IMR-90 (cell line): ENCODE measurements around the gene HCFC1. TPM values are rescaled to one million over a fixed set of nuclear protein-coding genes. Genes with fewer than 3 reads are reported as not detected.

Experiments
- ATAC-seq: fragments of 200-7000 bp; cut with Tn5 transposase; 2 replicates; pipeline ENCODE4 v1.9.1; 2020; ENCODE audit warnings: low read depth, mild to moderate bottlenecking, moderate library complexity
- BruUV-seq: library from RNA; stranded (reverse); fragments of 400-500 nt; replicated peaks from 2 replicates; lab custom pipeline; 2021; lab: Mats Ljungman, UMichigan
- CTCF ChIA-PET: fragments of 300-600 bp; formaldehyde crosslinking; extraction: SDS; loops from one replicate; lab custom pipeline; 2021; ENCODE audit warnings: antibody characterized with exemption; lab: Yijun Ruan, JAX
- POLR2A ChIA-PET: fragments of 300-600 bp; sonication (Branson Sonifier 250); formaldehyde crosslinking; loops from one replicate; lab custom pipeline; 2022; ENCODE audit warnings: antibody characterized with exemption; ENCODE audit not compliant: unreplicated experiment; lab: Charles Lee
- DNase-seq: peaks from one replicate; pipeline ENCODE4 v3.0.0; 2013
- H2AFZ ChIP-seq: replicated peaks from 2 replicates; pipeline ENCODE3; 2013; ENCODE audit warnings: low read length, mild to moderate bottlenecking; ENCODE audit not compliant: poor library complexity
- H2AK5ac ChIP-seq: 2 replicates; pipeline ENCODE4 v1.6.1; 2013; ENCODE audit warnings: low read depth, low read length, inconsistent platforms
- H2AK9ac ChIP-seq: replicated peaks from 2 replicates; pipeline ENCODE3; 2013; ENCODE audit warnings: mild to moderate bottlenecking, low read depth, low read length, moderate library complexity; ENCODE audit not compliant: poor library complexity
- H2BK120ac ChIP-seq: 2 replicates; pipeline ENCODE4 v1.6.1; 2013; ENCODE audit warnings: low read depth, low read length, inconsistent platforms
- H2BK15ac ChIP-seq: 3 replicates; pipeline ENCODE4 v1.6.1; 2013; ENCODE audit warnings: low read depth, low read length, inconsistent platforms
- H2BK20ac ChIP-seq: 2 replicates; pipeline ENCODE4 v1.6.1; 2013; ENCODE audit warnings: low read depth, mild to moderate bottlenecking, inconsistent platforms, low read length, moderate library complexity
- H2BK5ac ChIP-seq: 2 replicates; pipeline ENCODE4 v1.6.1; 2013; ENCODE audit warnings: mild to moderate bottlenecking, low read depth, low read length, inconsistent platforms; ENCODE audit not compliant: poor library complexity, severe bottlenecking
- H3K14ac ChIP-seq: replicated peaks from 2 replicates; pipeline ENCODE4 v1.6.1; 2013; ENCODE audit warnings: low read depth, low read length, inconsistent platforms
- H3K18ac ChIP-seq: 2 replicates; pipeline ENCODE4 v1.6.1; 2013; ENCODE audit warnings: low read depth, low read length, control low read depth
- H3K23ac ChIP-seq: 2 replicates; pipeline ENCODE4 v1.6.1; 2013; ENCODE audit warnings: low read depth, low read length, inconsistent platforms
- H3K27ac ChIP-seq: 2 replicates; pipeline ENCODE4 v1.5.1; 2013; ENCODE audit warnings: mild to moderate bottlenecking, control low read depth, low read length; ENCODE audit not compliant: insufficient read depth
- H3K27me3 ChIP-seq: 2 replicates; pipeline ENCODE4 v1.6.1; 2013; ENCODE audit warnings: low read length; ENCODE audit not compliant: control insufficient read depth, insufficient read depth
- H3K36me3 ChIP-seq: 2 replicates; pipeline ENCODE4 v1.6.1; 2013; ENCODE audit warnings: low read length, mixed read lengths; ENCODE audit not compliant: control insufficient read depth, insufficient read depth
- H3K4ac ChIP-seq: 2 replicates; pipeline ENCODE4 v1.6.1; 2013; ENCODE audit warnings: low read depth, low read length, inconsistent platforms
- H3K4me1 ChIP-seq: 2 replicates; pipeline ENCODE4 v1.6.1; 2013; ENCODE audit warnings: low read length, mixed read lengths; ENCODE audit not compliant: control insufficient read depth, insufficient read depth
- H3K4me2 ChIP-seq: 2 replicates; pipeline ENCODE4 v1.6.1; 2013; ENCODE audit warnings: low read depth, mild to moderate bottlenecking, control low read depth, low read length, moderate library complexity
- H3K4me3 ChIP-seq: 2 replicates; pipeline ENCODE4 v1.5.1; 2013; ENCODE audit warnings: low read depth, mild to moderate bottlenecking, control low read depth, low read length, moderate library complexity; ENCODE audit not compliant: insufficient read depth
- H3K56ac ChIP-seq: 2 replicates; pipeline ENCODE4 v1.6.1; 2013; ENCODE audit warnings: low read length, inconsistent platforms; ENCODE audit not compliant: insufficient read depth; ENCODE audit errors: extremely low read depth
- H3K79me1 ChIP-seq, 2 experiments: 2 replicates each; pipeline ENCODE4 v1.6.1; 2013; ENCODE audit warnings: low read length in 2 of 2, inconsistent platforms in 1 of 2, low read depth in 1 of 2
- H3K9ac ChIP-seq: 2 replicates; pipeline ENCODE4 v1.6.1; 2013; ENCODE audit warnings: low read depth, low read length, control low read depth
- H3K9me1 ChIP-seq: 2 replicates; pipeline ENCODE4 v1.6.1; 2013; ENCODE audit warnings: low read length, inconsistent platforms; ENCODE audit not compliant: insufficient read depth
- H3K9me3 ChIP-seq: 2 replicates; pipeline ENCODE4 v1.6.1; 2013; ENCODE audit warnings: low read length; ENCODE audit not compliant: control insufficient read depth, insufficient read depth
- H4K20me1 ChIP-seq: 2 replicates; pipeline ENCODE4 v1.6.1; 2013; ENCODE audit warnings: low read length, inconsistent platforms; ENCODE audit not compliant: insufficient read depth
- H4K5ac ChIP-seq: 2 replicates; pipeline ENCODE4 v1.6.1; 2013; ENCODE audit warnings: mild to moderate bottlenecking, low read depth, low read length, control low read depth
- H4K8ac ChIP-seq, 2 experiments: 2 replicates each; pipeline ENCODE4 v1.6.1; 2013; ENCODE audit warnings: low read depth in 2 of 2, low read length in 2 of 2, control low read depth in 1 of 2, inconsistent platforms in 1 of 2
- H4K91ac ChIP-seq: 2 replicates; pipeline ENCODE4 v1.6.1; 2013; ENCODE audit warnings: low read depth, low read length, inconsistent platforms; ENCODE audit not compliant: insufficient read depth
- BHLHE40 ChIP-seq: fragments of 150-350 bp; IDR thresholded peaks from 2 replicates; pipeline ENCODE4 v1.6.1; 2016; ENCODE audit warnings: mild to moderate bottlenecking, low read depth, low read length
- CHD1 ChIP-seq: IDR thresholded peaks from 2 replicates; pipeline ENCODE4 v1.6.1; 2012; ENCODE audit warnings: low read depth, low read length, improper control_type of control experiment
- FOS ChIP-seq: fragments of 150-350 bp; IDR thresholded peaks from 2 replicates; pipeline ENCODE4 v1.6.1; 2016; ENCODE audit warnings: low read depth, low read length
- MAZ ChIP-seq: IDR thresholded peaks from 2 replicates; pipeline ENCODE4 v1.6.1; 2012; ENCODE audit warnings: low read depth, mild to moderate bottlenecking, low read length, improper control_type of control experiment, moderate library complexity, borderline replicate concordance
- RCOR1 ChIP-seq: IDR thresholded peaks from 2 replicates; pipeline ENCODE4 v1.6.1; 2012; ENCODE audit warnings: mild to moderate bottlenecking, low read length, improper control_type of control experiment; ENCODE audit not compliant: insufficient replicate concordance
- SMC3 ChIP-seq: fragments of 150-350 bp; IDR thresholded peaks from 2 replicates; pipeline ENCODE4 v1.6.1; 2016; ENCODE audit warnings: low read depth, mild to moderate bottlenecking, antibody characterized with exemption, low read length, moderate library complexity
- USF2 ChIP-seq: fragments of 150-350 bp; IDR thresholded peaks from 2 replicates; pipeline ENCODE4 v1.6.1; 2017; ENCODE audit warnings: mild to moderate bottlenecking, antibody characterized with exemption, low read length, low read depth
- WGBS, 2 experiments: methylation state at CpG; one replicate each; pipeline versions ENCODE4 v1.1.5 to v1.1.7; 2013; ENCODE audit warnings: missing lambda C conversion rate in 2 of 2; ENCODE audit not compliant: insufficient read length in 1 of 2; ENCODE audit errors: extremely low coverage in 2 of 2; 5-methylcytosine and 5-hydroxymethylcytosine counted together
- dilution Hi-C: fragments of 300-500 bp; cut with HindIII; formaldehyde crosslinking; loops from one replicate; pipeline ENCODE4 v1.14.3; 2018; ENCODE audit warnings: low sequenced_read_pairs; ENCODE audit not compliant: unreplicated experiment
- in situ Hi-C: fragments of 300-500 bp; cut with MboI; formaldehyde crosslinking; loops from 3 replicates; pipeline ENCODE4 v1.14.3; 2019; ENCODE audit warnings: low sequenced_read_pairs, inconsistent platforms, mixed read lengths
- intact Hi-C: fragments of 100-400 bp; cut with micrococcal nuclease; formaldehyde crosslinking; loops from 2 replicates; pipeline ENCODE4 v1.10.0; 2022
- polyA plus RNA-seq, 3 experiments: library from polyadenylated mRNA; depleted of rRNA; stranded (reverse); fragments of >200 nt; gene quantifications; 2 replicates each; pipeline ENCODE4 v1.2.3, GENCODE V29; 2012; ENCODE audit warnings: low replicate concordance in 1 of 3
- total RNA-seq: library from RNA; depleted of rRNA; stranded (reverse); fragments of >200 nt; gene quantifications from 2 replicates; pipeline ENCODE4 v1.2.3, GENCODE V29; 2012
- TF ChIP-seq, protein P1 (sequence below): fragments of 150-350 bp; IDR thresholded peaks from 2 replicates; pipeline ENCODE4 v1.6.1; 2016; ENCODE audit warnings: low read depth, mild to moderate bottlenecking, low read length, moderate library complexity, borderline replicate concordance

The HCFC1 gene
- total and polyA plus RNA-seq, 2 of the 4 experiments (the other 2 are of a cell fraction) = 3.2 to 17.6 TPM

DNA sequence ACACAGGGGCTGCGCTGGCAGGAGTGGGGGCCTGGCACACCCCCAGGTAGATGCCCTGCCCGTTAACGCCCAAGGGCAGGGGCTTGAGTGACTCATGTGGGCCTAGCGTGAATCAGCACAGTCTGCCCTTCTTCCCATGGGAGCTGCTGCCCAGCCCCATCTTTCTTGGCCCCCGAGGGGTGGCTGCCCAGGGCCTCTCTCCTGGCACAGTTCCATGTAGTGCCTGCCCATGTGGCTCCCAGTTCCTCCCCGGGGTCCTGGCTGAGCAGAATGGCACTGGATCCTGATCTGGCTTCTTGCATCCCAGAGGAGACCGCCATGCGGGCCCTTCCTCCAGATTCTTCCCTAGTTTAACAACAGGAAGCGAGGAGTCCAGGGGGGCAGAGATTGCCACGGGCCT lies 69.2 kb downstream of the HCFC1 start:
- no peak overlapping the region for H3K4me3 ChIP-seq
- TF ChIP-seq BHLHE40 (no peak), SMC3 (no peak), RCOR1 (no peak), USF2 (no peak), MAZ (no peak), CHD1 (no peak), FOS (no peak)
- TF ChIP-seq, protein P1, sequence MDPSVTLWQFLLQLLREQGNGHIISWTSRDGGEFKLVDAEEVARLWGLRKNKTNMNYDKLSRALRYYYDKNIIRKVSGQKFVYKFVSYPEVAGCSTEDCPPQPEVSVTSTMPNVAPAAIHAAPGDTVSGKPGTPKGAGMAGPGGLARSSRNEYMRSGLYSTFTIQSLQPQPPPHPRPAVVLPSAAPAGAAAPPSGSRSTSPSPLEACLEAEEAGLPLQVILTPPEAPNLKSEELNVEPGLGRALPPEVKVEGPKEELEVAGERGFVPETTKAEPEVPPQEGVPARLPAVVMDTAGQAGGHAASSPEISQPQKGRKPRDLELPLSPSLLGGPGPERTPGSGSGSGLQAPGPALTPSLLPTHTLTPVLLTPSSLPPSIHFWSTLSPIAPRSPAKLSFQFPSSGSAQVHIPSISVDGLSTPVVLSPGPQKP = no peak
- H3K56ac ChIP-seq = no peak overlapping the region
- no peak overlapping the region for H2BK5ac ChIP-seq
- H4K8ac ChIP-seq = no peak overlapping the region
- peaks cover 3% of the 10 kb centered on the region for H3K27me3 ChIP-seq
- H2BK20ac ChIP-seq = no peak overlapping the region
- dilution Hi-C loops = no loop called here
- no peak for ATAC-seq
- DNase-seq = no peak
- no peak overlapping the region for H2AK5ac ChIP-seq
- H3K79me1 ChIP-seq = no peaks in the 10 kb centered on the region
- intact Hi-C loops = no loop called here
- no TSS peak for BruUV-seq
- no peak overlapping the region for H3K4me2 ChIP-seq
- H3K9me1 ChIP-seq = peaks cover 4% of the 10 kb centered on the region
- peaks cover 9% of the 10 kb centered on the region; the same call in 1 of the 2 replicates for H3K4me1 ChIP-seq
- H4K5ac ChIP-seq = no peak overlapping the region
- H3K18ac ChIP-seq = no peak overlapping the region
- no peak overlapping the region for H2AFZ ChIP-seq
- H3K27ac ChIP-seq = no peak overlapping the region
- H2AK9ac ChIP-seq = no peak overlapping the region
- no peaks in the 10 kb centered on the region; the same call in 1 of the 2 replicates for H3K9me3 ChIP-seq
- WGBS, 2 experiments = 29% methylated on average over 2 of the region's 10 CpGs; no CpG with 5 or more reads in 1 of the 2 experiments
- ChIA-PET POLR2A (no interaction called here), CTCF (no interaction called here)
- no peak overlapping the region for H3K9ac ChIP-seq
- no peak overlapping the region for H3K14ac ChIP-seq
- in situ Hi-C loops = loop anchor here (25.0 kb wide), 1 partner anchor 940 kb away; no protein-coding TSS in a partner anchor
- H2BK120ac ChIP-seq = no peak overlapping the region
- H2BK15ac ChIP-seq = no peak overlapping the region
- no peak overlapping the region for H4K91ac ChIP-seq
- H3K23ac ChIP-seq = no peak overlapping the region
- H4K20me1 ChIP-seq = no peaks in the 10 kb centered on the region; the same call in 1 of the 2 replicates
- no peaks in the 10 kb centered on the region for H3K36me3 ChIP-seq
- no peak overlapping the region for H3K4ac ChIP-seq
